Transverse colon (tissue), 4 donors: ENCODE measurements around the gene NES. TPM values are rescaled to one million over a fixed set of nuclear protein-coding genes. Genes with fewer than 3 reads are reported as not detected.

Experiments
- DNase-seq: peaks from one replicate; pipeline ENCODE4 v3.0.0-alpha.2; 2019
- H3K27ac ChIP-seq, 4 donors: fragments of 200-600 bp; sonication (generic); 2 replicates each; pipeline ENCODE4 v1.5.1; 2016 to 2018; ENCODE audit warnings: inconsistent platforms in 4 of 4
- H3K27me3 ChIP-seq: fragments of 200-600 bp; sonication (generic); 2 replicates; pipeline ENCODE4 v1.5.1; 2017; ENCODE audit warnings: inconsistent platforms
- H3K36me3 ChIP-seq, 4 donors: fragments of 200-600 bp; sonication (generic); 2 replicates each; pipeline ENCODE4 v1.5.1; 2017 to 2019; ENCODE audit warnings: inconsistent platforms in 4 of 4
- H3K4me1 ChIP-seq, 4 donors: fragments of 200-600 bp; sonication (generic); 2 replicates each; pipeline ENCODE4 v1.5.1; 2017 to 2020; ENCODE audit warnings: inconsistent platforms in 4 of 4
- H3K4me3 ChIP-seq, 4 donors: fragments of 200-600 bp; sonication (generic); 1 replicate in 1 of 4; 2 replicates in 3 of 4; pipeline versions ENCODE4 v1.5.1 to v1.6.1; 2017 to 2019; ENCODE audit warnings: inconsistent platforms in 4 of 4
- H3K9me3 ChIP-seq, 2 donors: fragments of 200-600 bp; sonication (generic); 2 replicates each; pipeline ENCODE4 v1.5.1; 2017 to 2019; ENCODE audit warnings: inconsistent platforms in 2 of 2
- CTCF ChIP-seq, 5 experiments: fragments of 200-600 bp in 3 of 5; fragments of 450-650 bp in 2 of 5; sonication (generic) in 3 of 5; IDR thresholded peaks; 1 replicate in 2 of 5; 2 replicates in 3 of 5; pipeline ENCODE4 v1.5.1; 2016 to 2017; ENCODE audit warnings: antibody characterized with exemption in 5 of 5, inconsistent platforms in 3 of 5, mild to moderate bottlenecking in 2 of 5, moderate library complexity in 1 of 5
- EP300 ChIP-seq: sonication (generic); formaldehyde crosslinking; IDR thresholded peaks from one replicate; pipeline ENCODE4 v1.6.1; 2017; ENCODE audit warnings: antibody characterized with exemption, low read depth
- POLR2A ChIP-seq: fragments of 450-650 bp; IDR thresholded peaks from one replicate; pipeline ENCODE4 v1.6.1; 2016; ENCODE audit warnings: antibody characterized with exemption, mild to moderate bottlenecking, moderate library complexity
- POLR2AphosphoS5 ChIP-seq, 3 donors: sonication (generic); formaldehyde crosslinking; IDR thresholded peaks; one replicate each; pipeline ENCODE4 v1.6.1; 2016; ENCODE audit warnings: antibody characterized with exemption in 3 of 3
- WGBS, 2 donors: methylation state at CpG; one replicate each; pipeline ENCODE4 v1.1.5; 2018; ENCODE audit warnings: low coverage in 1 of 2; 5-methylcytosine and 5-hydroxymethylcytosine counted together
- in situ Hi-C, 4 donors: fragments of 200-750 bp; cut with MboI; loops; one replicate each; pipeline versions ENCODE4 v1.15.0 to v1.15.1; 2017; ENCODE audit warnings: low sequenced_read_pairs in 3 of 4, low pct_ligation_motif_present in 1 of 4, low pct_unique_long_range_greater_than_20kb in 1 of 4
- intact Hi-C: fragments of 100-400 bp; cut with DNase I; formaldehyde crosslinking; loops from one replicate; pipeline ENCODE4 v1.15.1; 2023; ENCODE audit warnings: low total_unique reads
- total RNA-seq, 4 donors: library from RNA; depleted of rRNA; stranded (reverse); fragments of >200 nt; gene quantifications; one replicate each; pipeline ENCODE4 v1.1.0, GENCODE V29; 2016

Gene NES
- total RNA-seq, 4 donors from 2014 or later: 3.3 to 15.5 (median 5.5) TPM

- WGBS, 2 donors: 79% methylated on average over 6 of the region's 6 CpGs; no CpG with 5 or more reads in 1 of the 2 donors
- no peak for DNase-seq
- H3K4me3 ChIP-seq: no peak overlapping the region
- intact Hi-C loops: no loop called here
- no peaks in the 10 kb centered on the region for H3K9me3 ChIP-seq
- no peaks in the 10 kb centered on the region for H3K36me3 ChIP-seq
- in situ Hi-C loops: no loop called here
- peaks cover 18 to 50% (median 20%) of the 10 kb centered on the region in 4 donors for H3K4me1 ChIP-seq
- TF ChIP-seq CTCF (IDR thresholded peaks at IDR 0.05): no peak
- TF ChIP-seq POLR2AphosphoS5 (IDR thresholded peaks at IDR 0.05): no peak
- no peak for TF ChIP-seq EP300
- TF ChIP-seq POLR2A: no peak
- peaks cover 16% of the 10 kb centered on the region for H3K27me3 ChIP-seq
- H3K27ac ChIP-seq: peak overlapping the region in 2 of 4 donors; percentile 12 to 77
These were observed 6.8 kb downstream of the NES start for GRCh38 chr1:156670359-156670758.

- 54% methylated on average over 5 of the region's 5 CpGs; no CpG with 5 or more reads in 1 of the 2 donors for WGBS, 2 donors
- Histone ChIP-seq H3K36me3 (no peaks in the 10 kb centered on the region), H3K4me3 (no peak overlapping the region), H3K27ac (peak overlapping the region in 2 of 4 donors; percentile 77 to 89), H3K27me3 (peaks cover 11% of the 10 kb centered on the region), H3K4me1 (peaks cover 21 to 52% (median 24%) of the 10 kb centered on the region in 4 donors), H3K9me3 (no peaks in the 10 kb centered on the region)
- intact Hi-C loops (no loop called here), in situ Hi-C loops (no loop called here)
- no peak for DNase-seq
- TF ChIP-seq POLR2A (no peak), EP300 (no peak), POLR2AphosphoS5 (IDR thresholded peaks at IDR 0.05) (no peak), CTCF (IDR thresholded peaks at IDR 0.05) (no peak)
These were observed 7.4 kb downstream of the NES start for GRCh38 chr1:156669794-156670193.

GRCh38 chr1:156668801-156669637 is 8.2 kb downstream of the NES start:
- intact Hi-C loops: no loop called here
- WGBS, 2 donors: 79% methylated on average over 14 of the region's 17 CpGs; no CpG with 5 or more reads in 1 of the 2 donors
- peaks cover 27 to 52% (median 31%) of the 10 kb centered on the region in 4 donors for H3K4me1 ChIP-seq
- in situ Hi-C loops: no loop called here
- H3K9me3 ChIP-seq: no peaks in the 10 kb centered on the region
- no peak for DNase-seq
- H3K27me3 ChIP-seq: peaks cover 8% of the 10 kb centered on the region
- TF ChIP-seq POLR2AphosphoS5 (IDR thresholded peaks at IDR 0.05) (no peak), POLR2A (no peak), EP300 (no peak), CTCF (IDR thresholded peaks at IDR 0.05) (no peak)
- H3K36me3 ChIP-seq: no peaks in the 10 kb centered on the region
- H3K4me3 ChIP-seq: no peak overlapping the region
- H3K27ac ChIP-seq: peak overlapping the region; percentile 66 to 89 (median 78)

- TF ChIP-seq EP300 (no peak), CTCF (IDR thresholded peaks at IDR 0.05) (no peak), POLR2AphosphoS5 (IDR thresholded peaks at IDR 0.05) (no peak), POLR2A (no peak)
- Histone ChIP-seq H3K36me3 (no peaks in the 10 kb centered on the region), H3K27me3 (peaks cover 4% of the 10 kb centered on the region), H3K27ac (peak overlapping the region; percentile 66 to 89 (median 78)), H3K4me1 (peaks cover 32 to 57% (median 35%) of the 10 kb centered on the region in 4 donors), H3K9me3 (no peaks in the 10 kb centered on the region), H3K4me3 (no peak overlapping the region)
- intact Hi-C loops: no loop called here
- no peak for DNase-seq
- 56% methylated on average over 5 of the region's 9 CpGs; no CpG with 5 or more reads in 1 of the 2 donors for WGBS, 2 donors
- in situ Hi-C loops: no loop called here
These were observed 9.1 kb downstream of the NES start for GRCh38 chr1:156667968-156668709.
